Liver (tissue), 9 donors: ENCODE data around the gene EVA1C. TPM values are rescaled to one million over a fixed set of nuclear protein-coding genes. Genes with fewer than 3 reads are reported as not detected.
"Not testable (repeated sequence)": the region's sequence is repeated elsewhere in the genome, so short reads cannot be mapped to it uniquely, and the experiment has no call there.

Source experiments
- DNase-seq: peaks from one replicate; pipeline ENCODE4 v3.0.0-alpha.2; 2017; ENCODE audit warnings: low spot score
- H3K27ac ChIP-seq, 2 donors: one replicate each; pipeline ENCODE4 v1.7.0; 2013; ENCODE audit warnings: inconsistent platforms in 2 of 2, low read length in 2 of 2, control low read depth in 1 of 2, low read depth in 1 of 2, mild to moderate bottlenecking in 1 of 2
- H3K27me3 ChIP-seq, 4 donors: one replicate each; pipeline versions ENCODE4 v1.6.1 to v1.7.0; 2013; ENCODE audit warnings: low read length in 3 of 4, inconsistent platforms in 1 of 4, mild to moderate bottlenecking in 1 of 4, moderate library complexity in 1 of 4; ENCODE audit not compliant: control insufficient read depth in 4 of 4, insufficient read depth in 4 of 4
- H3K36me3 ChIP-seq, 4 donors: one replicate each; pipeline versions ENCODE4 v1.6.1 to v1.7.0; 2013; ENCODE audit warnings: low read length in 3 of 4, mild to moderate bottlenecking in 3 of 4, low read depth in 1 of 4, moderate library complexity in 1 of 4; ENCODE audit not compliant: control insufficient read depth in 4 of 4, insufficient read depth in 3 of 4
- H3K4me1 ChIP-seq, 4 donors: one replicate each; pipeline versions ENCODE4 v1.6.1 to v1.7.0; 2013; ENCODE audit warnings: low read length in 3 of 4, mild to moderate bottlenecking in 3 of 4, moderate library complexity in 1 of 4; ENCODE audit not compliant: control insufficient read depth in 4 of 4, insufficient read depth in 4 of 4
- H3K4me3 ChIP-seq, 3 donors: one replicate each; pipeline versions ENCODE4 v1.6.1 to v1.7.0; 2013; ENCODE audit warnings: low read length in 3 of 3, control low read depth in 1 of 3, low read depth in 1 of 3, mild to moderate bottlenecking in 1 of 3
- H3K9ac ChIP-seq, 2 donors: one replicate each; pipeline ENCODE4 v1.7.0; 2013; ENCODE audit warnings: low read length in 2 of 2, mild to moderate bottlenecking in 2 of 2, moderate library complexity in 2 of 2, control low read depth in 1 of 2, low read depth in 1 of 2
- H3K9me3 ChIP-seq, 4 donors: one replicate each; pipeline versions ENCODE4 v1.6.1 to v1.7.0; 2013; ENCODE audit warnings: low read length in 3 of 4; ENCODE audit not compliant: control insufficient read depth in 4 of 4
- FOXA1 ChIP-seq: IDR thresholded peaks from 2 replicates; pipeline ENCODE4 v1.6.1; 2016; ENCODE audit warnings: antibody characterized with exemption
- GABPA ChIP-seq, 2 donors: IDR thresholded peaks in 1 of 2; conservative IDR thresholded peaks in 1 of 2; 2 replicates each; pipeline ENCODE4 v1.6.1; 2016; ENCODE audit warnings: antibody characterized with exemption in 2 of 2, mild to moderate bottlenecking in 1 of 2, moderate library complexity in 1 of 2
- HNF4A ChIP-seq, 2 donors: conservative IDR thresholded peaks; 2 replicates each; pipeline ENCODE4 v1.6.1; 2016; ENCODE audit warnings: antibody characterized with exemption in 2 of 2, mild to moderate bottlenecking in 2 of 2
- NR2F2 ChIP-seq: IDR thresholded peaks from 2 replicates; pipeline ENCODE4 v1.6.1; 2016; ENCODE audit warnings: antibody characterized with exemption
- RXRA ChIP-seq, 2 donors: IDR thresholded peaks; 2 replicates each; pipeline ENCODE4 v1.6.1; 2017 to 2018; ENCODE audit warnings: antibody characterized with exemption in 2 of 2, mild to moderate bottlenecking in 1 of 2
- TAF1 ChIP-seq: conservative IDR thresholded peaks from 2 replicates; pipeline ENCODE4 v1.6.1; 2016; ENCODE audit warnings: antibody characterized with exemption, mild to moderate bottlenecking
- YY1 ChIP-seq: IDR thresholded peaks from 2 replicates; pipeline ENCODE4 v1.6.1; 2016; ENCODE audit warnings: antibody characterized with exemption, mild to moderate bottlenecking
- WGBS: extraction: QIAGEN DNeasy Blood & Tissue Kit; methylation state at CpG from one replicate; pipeline ENCODE4 v1.1.7; 2013; 5-methylcytosine and 5-hydroxymethylcytosine counted together
- polyA plus RNA-seq, 2 donors: library from polyadenylated mRNA; stranded (reverse) in 1 of 2; unstranded in 1 of 2; fragments of 200-250 nt in 1 of 2; fragments of >200 nt in 1 of 2; fragmentation: Nextera tagmentation in 1 of 2; extraction: Ambion mirVana in 1 of 2; gene quantifications; one replicate each; pipeline versions ENCODE4 v1.2.1 to v1.2.3, GENCODE V29; 2013 to 2015
- total RNA-seq, 2 donors: library from RNA; depleted of rRNA; stranded (reverse); fragments of >200 nt; gene quantifications; one replicate each; pipeline ENCODE4 v1.2.3, GENCODE V29; 2014
- TF ChIP-seq, protein P1 (sequence below): IDR thresholded peaks from 2 replicates; pipeline ENCODE4 v1.6.1; 2016; ENCODE audit warnings: antibody characterized with exemption
- TF ChIP-seq, protein P2 (sequence below): fragments of 150-350 bp; IDR thresholded peaks from 2 replicates; pipeline ENCODE4 v1.5.1; 2017; ENCODE audit warnings: improper control_type of control experiment, low read depth, low read length; ENCODE audit not compliant: missing input control
- TF ChIP-seq, protein P3 (sequence below): IDR thresholded peaks from 2 replicates; pipeline ENCODE4 v1.6.1; 2016; ENCODE audit warnings: antibody characterized with exemption
- TF ChIP-seq, protein P4 (sequence below): IDR thresholded peaks from 2 replicates; pipeline ENCODE4 v1.6.1; 2016; ENCODE audit warnings: antibody characterized with exemption, mild to moderate bottlenecking
- donor health status: healthy.
- donor health status: healthy.
- donor health status: healthy.
- donor health status: healthy.
- donor health status: healthy.

The EVA1C gene
- total and polyA plus RNA-seq, 4 donors, result 0.47 to 3.3 (median 2.4) TPM

DNA sequence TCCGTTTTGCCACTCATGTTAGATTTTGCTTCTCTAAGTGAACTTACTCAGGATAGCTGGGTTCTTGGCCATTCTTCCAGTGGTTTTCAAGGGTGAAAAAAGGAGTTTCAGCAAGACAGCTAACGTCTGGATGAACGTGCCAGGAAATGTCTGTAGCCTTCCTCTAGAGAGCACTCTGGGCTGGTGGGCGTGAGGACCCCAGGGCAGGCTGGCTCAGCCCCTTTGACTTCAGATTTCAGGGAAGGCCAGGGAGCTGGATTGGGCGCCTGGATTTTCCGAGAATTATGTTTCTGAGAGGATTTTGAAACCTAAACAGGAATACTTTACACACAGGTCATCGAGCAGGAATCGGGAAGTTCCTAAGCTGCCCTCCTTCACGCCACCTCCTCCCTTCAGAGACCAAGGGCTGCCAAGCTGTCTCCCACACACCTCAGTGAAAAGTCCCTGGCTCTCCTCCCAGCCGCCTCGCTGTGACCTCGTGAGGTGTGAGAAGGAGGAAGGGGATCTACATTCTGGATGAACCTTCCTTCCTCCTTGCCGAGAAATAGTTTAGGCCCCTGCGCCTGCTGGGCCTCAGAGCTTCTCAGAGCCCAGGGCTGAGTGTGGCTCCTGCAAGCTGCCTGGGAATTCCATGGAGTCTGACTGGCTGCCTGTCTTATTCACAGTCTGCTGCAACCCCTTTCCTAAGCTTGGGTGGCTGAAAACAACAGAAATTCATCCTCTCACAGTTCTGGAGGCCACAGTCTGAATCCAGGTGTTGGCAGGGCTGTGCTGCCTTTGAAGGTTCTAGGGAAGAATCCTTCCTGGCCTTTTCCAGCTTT, 38.6 kb downstream of the EVA1C start:
- not testable (repeated sequence) for H3K4me1 ChIP-seq, DNase-seq, H3K36me3 ChIP-seq, H3K27ac ChIP-seq, H3K27me3 ChIP-seq, H3K4me3 ChIP-seq, H3K9me3 ChIP-seq, H3K9ac ChIP-seq
- peak; percentile 35 for TF ChIP-seq NR2F2
- 84% methylated on average over 14 of the region's 14 CpGs for WGBS

DNA sequence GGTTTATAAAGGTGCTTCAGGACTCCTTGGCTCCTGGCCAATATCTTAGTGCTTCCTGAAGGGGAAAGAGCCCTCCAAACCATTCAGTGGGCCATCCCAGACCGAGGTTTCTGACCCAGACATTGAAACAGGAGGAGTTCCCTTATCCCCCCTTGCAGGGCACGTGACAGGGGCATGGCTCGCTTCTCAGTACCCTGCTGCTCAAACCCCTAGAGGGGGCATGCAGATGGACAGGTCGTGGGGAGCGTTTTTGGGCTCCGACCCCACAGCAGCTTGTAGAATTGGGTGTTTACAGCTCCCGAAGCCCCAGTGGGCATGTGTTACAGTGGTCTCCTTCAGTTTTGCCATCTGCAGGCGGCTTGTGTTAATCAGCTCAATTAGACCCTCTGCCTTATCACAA, 39.7 kb downstream of the EVA1C start:
- not testable (repeated sequence) for H3K9me3 ChIP-seq, DNase-seq, H3K4me1 ChIP-seq, H3K27ac ChIP-seq, H3K36me3 ChIP-seq, H3K27me3 ChIP-seq, H3K9ac ChIP-seq, H3K4me3 ChIP-seq
- WGBS, result 95% methylated on average over 8 of the region's 8 CpGs

DNA sequence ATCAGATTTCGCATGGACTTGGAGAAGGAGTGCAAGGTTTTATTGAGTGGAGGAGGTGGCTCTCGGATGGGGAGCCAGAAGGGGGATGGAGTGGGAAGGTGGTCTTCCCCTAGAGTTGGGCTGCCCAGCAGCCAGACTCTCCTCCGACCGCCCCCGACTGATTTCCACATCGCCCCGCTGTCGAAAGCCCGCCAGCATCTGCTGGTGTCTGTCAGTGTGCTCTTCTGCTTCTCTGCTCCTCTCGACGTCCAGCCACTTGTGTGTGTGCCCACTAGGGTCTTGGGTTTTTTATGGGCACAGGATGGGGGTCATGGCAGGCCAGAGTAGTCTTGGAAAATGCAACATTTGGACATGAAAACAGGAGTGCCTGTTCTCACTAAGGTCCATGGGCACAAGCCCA, 40.1 kb downstream of the EVA1C start:
- no peak for DNase-seq
- Histone ChIP-seq H3K9ac (no peak overlapping the region), H3K4me1 (peaks cover 0 to 8% (median 6%) of the 10 kb centered on the region in 4 donors), H3K9me3 (no peaks in the 10 kb centered on the region), H3K4me3 (no peak overlapping the region), H3K27me3 (no peaks in the 10 kb centered on the region), H3K36me3 (no peaks in the 10 kb centered on the region), H3K27ac (no peak overlapping the region)
- WGBS, result 97% methylated on average over 11 of the region's 11 CpGs
- TF ChIP-seq GABPA (IDR thresholded peaks at IDR 0.05 in 1 of 2, conservative IDR thresholded peaks at IDR 0.05 in 1 of 2), result no peak
- no peak for TF ChIP-seq RXRA (IDR thresholded peaks at IDR 0.05)
- TF ChIP-seq, protein P1, sequence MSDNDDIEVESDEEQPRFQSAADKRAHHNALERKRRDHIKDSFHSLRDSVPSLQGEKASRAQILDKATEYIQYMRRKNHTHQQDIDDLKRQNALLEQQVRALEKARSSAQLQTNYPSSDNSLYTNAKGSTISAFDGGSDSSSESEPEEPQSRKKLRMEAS, result no peak
- no peak for TF ChIP-seq TAF1
- TF ChIP-seq, protein P2, sequence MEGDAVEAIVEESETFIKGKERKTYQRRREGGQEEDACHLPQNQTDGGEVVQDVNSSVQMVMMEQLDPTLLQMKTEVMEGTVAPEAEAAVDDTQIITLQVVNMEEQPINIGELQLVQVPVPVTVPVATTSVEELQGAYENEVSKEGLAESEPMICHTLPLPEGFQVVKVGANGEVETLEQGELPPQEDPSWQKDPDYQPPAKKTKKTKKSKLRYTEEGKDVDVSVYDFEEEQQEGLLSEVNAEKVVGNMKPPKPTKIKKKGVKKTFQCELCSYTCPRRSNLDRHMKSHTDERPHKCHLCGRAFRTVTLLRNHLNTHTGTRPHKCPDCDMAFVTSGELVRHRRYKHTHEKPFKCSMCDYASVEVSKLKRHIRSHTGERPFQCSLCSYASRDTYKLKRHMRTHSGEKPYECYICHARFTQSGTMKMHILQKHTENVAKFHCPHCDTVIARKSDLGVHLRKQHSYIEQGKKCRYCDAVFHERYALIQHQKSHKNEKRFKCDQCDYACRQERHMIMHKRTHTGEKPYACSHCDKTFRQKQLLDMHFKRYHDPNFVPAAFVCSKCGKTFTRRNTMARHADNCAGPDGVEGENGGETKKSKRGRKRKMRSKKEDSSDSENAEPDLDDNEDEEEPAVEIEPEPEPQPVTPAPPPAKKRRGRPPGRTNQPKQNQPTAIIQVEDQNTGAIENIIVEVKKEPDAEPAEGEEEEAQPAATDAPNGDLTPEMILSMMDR, result no peak
- TF ChIP-seq FOXA1, result no peak
- no peak for TF ChIP-seq YY1
- no peak for TF ChIP-seq HNF4A (conservative IDR thresholded peaks at IDR 0.05)
- TF ChIP-seq, protein P3, sequence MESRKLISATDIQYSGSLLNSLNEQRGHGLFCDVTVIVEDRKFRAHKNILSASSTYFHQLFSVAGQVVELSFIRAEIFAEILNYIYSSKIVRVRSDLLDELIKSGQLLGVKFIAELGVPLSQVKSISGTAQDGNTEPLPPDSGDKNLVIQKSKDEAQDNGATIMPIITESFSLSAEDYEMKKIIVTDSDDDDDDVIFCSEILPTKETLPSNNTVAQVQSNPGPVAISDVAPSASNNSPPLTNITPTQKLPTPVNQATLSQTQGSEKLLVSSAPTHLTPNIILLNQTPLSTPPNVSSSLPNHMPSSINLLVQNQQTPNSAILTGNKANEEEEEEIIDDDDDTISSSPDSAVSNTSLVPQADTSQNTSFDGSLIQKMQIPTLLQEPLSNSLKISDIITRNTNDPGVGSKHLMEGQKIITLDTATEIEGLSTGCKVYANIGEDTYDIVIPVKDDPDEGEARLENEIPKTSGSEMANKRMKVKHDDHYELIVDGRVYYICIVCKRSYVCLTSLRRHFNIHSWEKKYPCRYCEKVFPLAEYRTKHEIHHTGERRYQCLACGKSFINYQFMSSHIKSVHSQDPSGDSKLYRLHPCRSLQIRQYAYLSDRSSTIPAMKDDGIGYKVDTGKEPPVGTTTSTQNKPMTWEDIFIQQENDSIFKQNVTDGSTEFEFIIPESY, result no peak
- TF ChIP-seq, protein P4, sequence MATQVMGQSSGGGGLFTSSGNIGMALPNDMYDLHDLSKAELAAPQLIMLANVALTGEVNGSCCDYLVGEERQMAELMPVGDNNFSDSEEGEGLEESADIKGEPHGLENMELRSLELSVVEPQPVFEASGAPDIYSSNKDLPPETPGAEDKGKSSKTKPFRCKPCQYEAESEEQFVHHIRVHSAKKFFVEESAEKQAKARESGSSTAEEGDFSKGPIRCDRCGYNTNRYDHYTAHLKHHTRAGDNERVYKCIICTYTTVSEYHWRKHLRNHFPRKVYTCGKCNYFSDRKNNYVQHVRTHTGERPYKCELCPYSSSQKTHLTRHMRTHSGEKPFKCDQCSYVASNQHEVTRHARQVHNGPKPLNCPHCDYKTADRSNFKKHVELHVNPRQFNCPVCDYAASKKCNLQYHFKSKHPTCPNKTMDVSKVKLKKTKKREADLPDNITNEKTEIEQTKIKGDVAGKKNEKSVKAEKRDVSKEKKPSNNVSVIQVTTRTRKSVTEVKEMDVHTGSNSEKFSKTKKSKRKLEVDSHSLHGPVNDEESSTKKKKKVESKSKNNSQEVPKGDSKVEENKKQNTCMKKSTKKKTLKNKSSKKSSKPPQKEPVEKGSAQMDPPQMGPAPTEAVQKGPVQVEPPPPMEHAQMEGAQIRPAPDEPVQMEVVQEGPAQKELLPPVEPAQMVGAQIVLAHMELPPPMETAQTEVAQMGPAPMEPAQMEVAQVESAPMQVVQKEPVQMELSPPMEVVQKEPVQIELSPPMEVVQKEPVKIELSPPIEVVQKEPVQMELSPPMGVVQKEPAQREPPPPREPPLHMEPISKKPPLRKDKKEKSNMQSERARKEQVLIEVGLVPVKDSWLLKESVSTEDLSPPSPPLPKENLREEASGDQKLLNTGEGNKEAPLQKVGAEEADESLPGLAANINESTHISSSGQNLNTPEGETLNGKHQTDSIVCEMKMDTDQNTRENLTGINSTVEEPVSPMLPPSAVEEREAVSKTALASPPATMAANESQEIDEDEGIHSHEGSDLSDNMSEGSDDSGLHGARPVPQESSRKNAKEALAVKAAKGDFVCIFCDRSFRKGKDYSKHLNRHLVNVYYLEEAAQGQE, result no peak
